Measurements from ENCODE around the gene UBE2E3. TPM values are rescaled to one million over a fixed set of nuclear protein-coding genes. Genes with fewer than 3 reads are reported as not detected.

The UBE2E3 gene
- total and polyA plus RNA-seq, 4 experiments from 2014 or later, result 25.0 to 55.0 (median 36.1) TPM

- peaks cover 0 to 1% (median 0%) of the 10 kb centered on the region in 8 donors for H3K9me3 Mint-ChIP-seq
- no peaks in the 10 kb centered on the region for H3K27me3 ChIP-seq (ENCODE audit: insufficient read depth, low read length)
- intact Hi-C loops (cut with micrococcal nuclease), result no loop called here
- H3K9me3 ChIP-seq (ENCODE audit: control insufficient read depth in 1 of 2, low read length in 2 of 2), result no peaks in the 10 kb centered on the region
- no peak overlapping the region for H3K27ac ChIP-seq (ENCODE audit: low read depth, low read length)
- no peak overlapping the region for H3K27ac Mint-ChIP-seq
- H3K36me3 ChIP-seq (ENCODE audit: insufficient read depth, low read length), result no peaks in the 10 kb centered on the region
- no peaks in the 10 kb centered on the region for H3K27me3 Mint-ChIP-seq
- no peak overlapping the region for H3K4me3 ChIP-seq (ENCODE audit: low read length in 2 of 2)
- peaks cover 18 to 32% (median 25%) of the 10 kb centered on the region in 4 donors for H3K4me1 Mint-ChIP-seq
- no peaks in the 10 kb centered on the region for H3K4me1 ChIP-seq (ENCODE audit: insufficient read depth, low read length)
- no peak for DNase-seq
- no peak overlapping the region for H3K4me3 Mint-ChIP-seq
- CTCF ChIA-PET (ENCODE audit: partially characterized antibody), result interaction anchor here (1.6 kb wide), 1 partner anchor 12 kb away, joined by 3 read pairs; no protein-coding TSS in a partner anchor
- POLR2A ChIA-PET (ENCODE audit: partially characterized antibody), result no interaction called here
- H3K36me3 Mint-ChIP-seq, result peaks cover 1 to 6% of the 10 kb centered on the region in 2 donors
These were observed 24.4 kb downstream of the UBE2E3 start for GRCh38 chr2:181004647-181005325.

- H3K36me3 ChIP-seq (ENCODE audit: insufficient read depth, low read length), result no peaks in the 10 kb centered on the region
- peaks cover 0 to 1% (median 0%) of the 10 kb centered on the region in 8 donors for H3K9me3 Mint-ChIP-seq
- H3K4me1 ChIP-seq (ENCODE audit: insufficient read depth, low read length), result no peaks in the 10 kb centered on the region
- no peak for DNase-seq
- intact Hi-C loops (cut with micrococcal nuclease), result no loop called here
- H3K27ac ChIP-seq (ENCODE audit: low read depth, low read length), result no peak overlapping the region
- peaks cover 20 to 35% (median 28%) of the 10 kb centered on the region in 4 donors for H3K4me1 Mint-ChIP-seq
- POLR2A ChIA-PET (ENCODE audit: partially characterized antibody), result no interaction called here
- H3K36me3 Mint-ChIP-seq, result peaks cover 1 to 6% of the 10 kb centered on the region in 2 donors
- H3K27me3 Mint-ChIP-seq, result no peaks in the 10 kb centered on the region
- H3K9me3 ChIP-seq (ENCODE audit: control insufficient read depth in 1 of 2, low read length in 2 of 2), result no peaks in the 10 kb centered on the region
- no peaks in the 10 kb centered on the region for H3K27me3 ChIP-seq (ENCODE audit: insufficient read depth, low read length)
- no peak overlapping the region for H3K4me3 Mint-ChIP-seq
- CTCF ChIA-PET (ENCODE audit: partially characterized antibody), result interaction anchor here (1.6 kb wide), 1 partner anchor 13 kb away, joined by 3 read pairs; no protein-coding TSS in a partner anchor
- H3K27ac Mint-ChIP-seq, result no peak overlapping the region
- H3K4me3 ChIP-seq (ENCODE audit: low read length in 2 of 2), result no peak overlapping the region
These were observed 24.9 kb downstream of the UBE2E3 start for GRCh38 chr2:181005326-181005655.

GRCh38 chr2:181005809-181006208 lies 25.4 kb downstream of the UBE2E3 start:
- CTCF ChIA-PET (ENCODE audit: partially characterized antibody), result interaction anchor here (0.9 to 1.6 kb wide), 2 partner anchors 8 to 13 kb away, joined by 3 read pairs; no protein-coding TSS in a partner anchor

GRCh38 chr2:181007086-181007837 lies 26.9 kb downstream of the UBE2E3 start:
- no peak for DNase-seq
- Histone ChIP-seq H3K27ac (ENCODE audit: low read depth, low read length) (no peak overlapping the region), H3K4me1 (ENCODE audit: insufficient read depth, low read length) (no peaks in the 10 kb centered on the region), H3K4me3 (ENCODE audit: low read length in 2 of 2) (no peak overlapping the region), H3K27me3 (ENCODE audit: insufficient read depth, low read length) (no peaks in the 10 kb centered on the region), H3K9me3 (ENCODE audit: control insufficient read depth in 1 of 2, low read length in 2 of 2) (no peaks in the 10 kb centered on the region), H3K36me3 (ENCODE audit: insufficient read depth, low read length) (no peaks in the 10 kb centered on the region)
- no peaks in the 10 kb centered on the region for H3K27me3 Mint-ChIP-seq
- H3K36me3 Mint-ChIP-seq, result no peaks in the 10 kb centered on the region
- ChIA-PET CTCF (ENCODE audit: partially characterized antibody) (interaction anchor here (1.2 kb wide), 1 partner anchor 884 kb away, joined by 3 read pairs; no protein-coding TSS in a partner anchor), POLR2A (ENCODE audit: partially characterized antibody) (no interaction called here)
- H3K9me3 Mint-ChIP-seq, result no peaks in the 10 kb centered on the region
- intact Hi-C loops (cut with micrococcal nuclease), result no loop called here
- no peak overlapping the region for H3K4me3 Mint-ChIP-seq
- peaks cover 23 to 30% (median 29%) of the 10 kb centered on the region in 4 donors for H3K4me1 Mint-ChIP-seq
- no peak overlapping the region for H3K27ac Mint-ChIP-seq

More at GRCh38 chr2:181005809-181006208, 25.4 kb downstream of the UBE2E3 start:
- Histone ChIP-seq H3K27ac (ENCODE audit: low read depth, low read length) (no peak overlapping the region), H3K27me3 (ENCODE audit: insufficient read depth, low read length) (no peaks in the 10 kb centered on the region), H3K4me3 (ENCODE audit: low read length in 2 of 2) (no peak overlapping the region), H3K4me1 (ENCODE audit: insufficient read depth, low read length) (no peaks in the 10 kb centered on the region), H3K9me3 (ENCODE audit: control insufficient read depth in 1 of 2, low read length in 2 of 2) (no peaks in the 10 kb centered on the region), H3K36me3 (ENCODE audit: insufficient read depth, low read length) (no peaks in the 10 kb centered on the region)
- H3K4me3 Mint-ChIP-seq, result no peak overlapping the region
- peaks cover 0 to 1% (median 0%) of the 10 kb centered on the region in 8 donors for H3K9me3 Mint-ChIP-seq
- no peaks in the 10 kb centered on the region for H3K27me3 Mint-ChIP-seq
- DNase-seq, result no peak
- no peak overlapping the region for H3K27ac Mint-ChIP-seq
- H3K4me1 Mint-ChIP-seq, result peaks cover 25 to 36% (median 30%) of the 10 kb centered on the region in 4 donors
- intact Hi-C loops (cut with micrococcal nuclease), result no loop called here
- H3K36me3 Mint-ChIP-seq, result peaks cover 1 to 6% of the 10 kb centered on the region in 2 donors
- POLR2A ChIA-PET (ENCODE audit: partially characterized antibody), result no interaction called here

GRCh38 chr2:181008407-181008806 lies 28.0 kb downstream of the UBE2E3 start:
- CTCF ChIA-PET (ENCODE audit: partially characterized antibody), result no interaction called here
- no peaks in the 10 kb centered on the region for H3K27me3 ChIP-seq (ENCODE audit: insufficient read depth, low read length)
- Mint-ChIP-seq H3K27ac (no peak overlapping the region), H3K4me1 (peaks cover 21 to 33% (median 32%) of the 10 kb centered on the region in 4 donors), H3K4me3 (no peak overlapping the region), H3K36me3 (no peaks in the 10 kb centered on the region), H3K9me3 (no peaks in the 10 kb centered on the region), H3K27me3 (no peaks in the 10 kb centered on the region)
- H3K4me3 ChIP-seq (ENCODE audit: low read length in 2 of 2), result no peak overlapping the region
- no peaks in the 10 kb centered on the region for H3K4me1 ChIP-seq (ENCODE audit: insufficient read depth, low read length)
- DNase-seq, result no peak
- H3K36me3 ChIP-seq (ENCODE audit: insufficient read depth, low read length), result no peaks in the 10 kb centered on the region
- H3K27ac ChIP-seq (ENCODE audit: low read depth, low read length), result no peak overlapping the region
- intact Hi-C loops (cut with micrococcal nuclease), result no loop called here
- H3K9me3 ChIP-seq (ENCODE audit: control insufficient read depth in 1 of 2, low read length in 2 of 2), result no peaks in the 10 kb centered on the region
- POLR2A ChIA-PET (ENCODE audit: partially characterized antibody), result no interaction called here

GRCh38 chr2:181021199-181021789 lies 40.9 kb downstream of the UBE2E3 start:
- Histone ChIP-seq H3K27me3 (ENCODE audit: insufficient read depth, low read length) (no peaks in the 10 kb centered on the region), H3K9me3 (ENCODE audit: control insufficient read depth in 1 of 2, low read length in 2 of 2) (no peaks in the 10 kb centered on the region), H3K36me3 (ENCODE audit: insufficient read depth, low read length) (no peaks in the 10 kb centered on the region), H3K27ac (ENCODE audit: low read depth, low read length) (no peak overlapping the region), H3K4me1 (ENCODE audit: insufficient read depth, low read length) (no peaks in the 10 kb centered on the region), H3K4me3 (ENCODE audit: low read length in 2 of 2) (no peak overlapping the region)
- peak overlapping the region in 1 of 7 donors; percentile 22 for H3K27ac Mint-ChIP-seq
- H3K36me3 Mint-ChIP-seq, result no peaks in the 10 kb centered on the region
- ChIA-PET CTCF (ENCODE audit: partially characterized antibody) (no interaction called here), POLR2A (ENCODE audit: partially characterized antibody) (no interaction called here)
- H3K9me3 Mint-ChIP-seq, result peaks cover 0 to 12% (median 1%) of the 10 kb centered on the region in 8 donors
- no peaks in the 10 kb centered on the region for H3K27me3 Mint-ChIP-seq
- DNase-seq, result no peak
- intact Hi-C loops (cut with micrococcal nuclease), result no loop called here
- peaks cover 7 to 25% (median 20%) of the 10 kb centered on the region in 4 donors for H3K4me1 Mint-ChIP-seq
- no peak overlapping the region for H3K4me3 Mint-ChIP-seq

GRCh38 chr2:181022652-181023051 lies 42.2 kb downstream of the UBE2E3 start:
- intact Hi-C loops (cut with micrococcal nuclease), result no loop called here
- ChIA-PET CTCF (ENCODE audit: partially characterized antibody) (no interaction called here), POLR2A (ENCODE audit: partially characterized antibody) (no interaction called here)
- Histone ChIP-seq H3K9me3 (ENCODE audit: control insufficient read depth in 1 of 2, low read length in 2 of 2) (no peaks in the 10 kb centered on the region), H3K27ac (ENCODE audit: low read depth, low read length) (no peak overlapping the region), H3K27me3 (ENCODE audit: insufficient read depth, low read length) (no peaks in the 10 kb centered on the region), H3K4me3 (ENCODE audit: low read length in 2 of 2) (no peak overlapping the region), H3K36me3 (ENCODE audit: insufficient read depth, low read length) (no peaks in the 10 kb centered on the region), H3K4me1 (ENCODE audit: insufficient read depth, low read length) (no peaks in the 10 kb centered on the region)
- Mint-ChIP-seq H3K4me3 (no peak overlapping the region), H3K27me3 (no peaks in the 10 kb centered on the region), H3K9me3 (peaks cover 0 to 12% (median 1%) of the 10 kb centered on the region in 8 donors), H3K4me1 (peaks cover 3 to 19% (median 15%) of the 10 kb centered on the region in 4 donors), H3K27ac (no peak overlapping the region), H3K36me3 (no peaks in the 10 kb centered on the region)
- no peak for DNase-seq
